Gastrocnemius medialis (tissue), 4 donors: ENCODE results near the gene TXLNA. TPM values are rescaled to one million over a fixed set of nuclear protein-coding genes. Genes with fewer than 3 reads are reported as not detected.

Experiments
- ATAC-seq, 2 donors: fragments of 150-250 bp; one replicate each; pipeline ENCODE4 v1.9.1; 2016
- DNase-seq, 2 donors: peaks; one replicate each; pipeline ENCODE4 v3.0.0-alpha.2; 2019
- H3K27ac ChIP-seq, 4 donors: fragments of 200-600 bp; sonication (generic); 1 replicate in 1 of 4; 2 replicates in 3 of 4; pipeline ENCODE4 v1.5.1; 2016 to 2018; ENCODE audit warnings: mild to moderate bottlenecking in 2 of 4, moderate library complexity in 1 of 4
- H3K27me3 ChIP-seq, 3 donors: fragments of 200-600 bp; sonication (generic) in 2 of 3; 1 replicate in 1 of 3; 2 replicates in 2 of 3; pipeline versions ENCODE4 v1.5.1 to v1.6.0; 2016 to 2019; ENCODE audit warnings: mild to moderate bottlenecking in 1 of 3, moderate library complexity in 1 of 3
- H3K36me3 ChIP-seq, 2 donors: fragments of 200-600 bp; sonication (generic) in 1 of 2; one replicate each; pipeline ENCODE4 v1.5.1; 2017 to 2018
- H3K4me1 ChIP-seq, 2 donors: fragments of 200-600 bp; sonication (generic) in 1 of 2; one replicate each; pipeline ENCODE4 v1.5.1; 2016 to 2017; ENCODE audit warnings: mild to moderate bottlenecking in 2 of 2
- H3K4me3 ChIP-seq, 4 donors: fragments of 200-600 bp; sonication (generic) in 3 of 4; 1 replicate in 1 of 4; 2 replicates in 3 of 4; pipeline ENCODE4 v1.5.1; 2016 to 2019; ENCODE audit warnings: mild to moderate bottlenecking in 2 of 4
- H3K9me3 ChIP-seq, 3 donors: fragments of 200-600 bp; sonication (generic) in 2 of 3; 1 replicate in 1 of 3; 2 replicates in 2 of 3; pipeline ENCODE4 v1.5.1; 2016 to 2019
- CTCF ChIP-seq, 5 experiments: fragments of 450-650 bp in 3 of 5; fragments of 200-600 bp in 2 of 5; sonication (generic) in 2 of 5; IDR thresholded peaks in 4 of 5; conservative IDR thresholded peaks in 1 of 5; 1 replicate in 4 of 5; 2 replicates in 1 of 5; pipeline ENCODE4 v1.5.1; 2016 to 2019; ENCODE audit warnings: antibody characterized with exemption in 5 of 5, mild to moderate bottlenecking in 3 of 5, moderate library complexity in 3 of 5
- POLR2A ChIP-seq, 2 donors: fragments of 450-650 bp; IDR thresholded peaks; one replicate each; pipeline ENCODE4 v1.6.1; 2017; ENCODE audit warnings: antibody characterized with exemption in 2 of 2, mild to moderate bottlenecking in 2 of 2, moderate library complexity in 2 of 2
- in situ Hi-C, 4 donors: fragments of 200-750 bp; cut with MboI; loops; one replicate each; pipeline versions ENCODE4 v1.15.0 to v1.8.0; 2017; ENCODE audit warnings: low sequenced_read_pairs in 4 of 4
- intact Hi-C: fragments of 100-400 bp; cut with DNase I; formaldehyde crosslinking; loops from one replicate; pipeline ENCODE4 v1.15.1; 2023; ENCODE audit warnings: low total_unique reads
- total RNA-seq, 4 donors: library from RNA; depleted of rRNA; stranded (reverse); fragments of >200 nt; gene quantifications; one replicate each; pipeline versions ENCODE4 v1.1.0 to v1.2.3, GENCODE V29; 2016

TXLNA gene
- total RNA-seq, 4 donors from 2014 or later: 15.7 to 21.0 (median 17.6) TPM

DNA sequence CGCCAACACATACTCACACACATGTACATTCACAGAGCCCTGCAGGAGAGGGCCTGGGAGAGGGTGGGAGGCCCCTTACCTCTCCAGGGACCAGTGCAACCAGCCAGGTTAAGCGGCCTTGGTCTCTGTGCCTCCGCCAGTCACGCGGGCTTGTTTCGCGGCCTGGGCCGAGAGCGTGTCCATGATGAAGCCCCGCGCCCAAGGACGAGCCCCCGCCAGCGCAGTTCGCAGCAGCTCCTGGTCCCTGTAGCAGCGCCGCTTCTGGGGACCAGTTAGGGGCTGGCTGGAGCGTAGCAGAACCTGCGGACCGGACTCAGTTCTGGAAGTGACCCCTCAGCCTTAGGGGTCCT, 60.3 kb downstream of the TXLNA start:
- peak overlapping the region; percentile 59 to 74 (median 71) for H3K27ac ChIP-seq
- ATAC-seq (no peak), DNase-seq (no peak)
- no peaks in the 10 kb centered on the region for H3K27me3 ChIP-seq
- H3K4me1 ChIP-seq: peaks cover 8 to 10% of the 10 kb centered on the region in 2 donors
- H3K4me3 ChIP-seq: peak overlapping the region; percentile 62 to 74 (median 64)
- intact Hi-C loops: loop anchor here (2.0 to 5.0 kb wide), 4 partner anchors 17 to 167 kb away; partner anchors contain the start of genes EIF3I, HDAC1, KPNA6 and TMEM234
- H3K36me3 ChIP-seq: no peaks in the 10 kb centered on the region
- in situ Hi-C loops: no loop called here
- TF ChIP-seq POLR2A (IDR thresholded peaks at IDR 0.05) (no peak), CTCF (IDR thresholded peaks at IDR 0.05 in 4 of 5, conservative IDR thresholded peaks at IDR 0.05 in 1 of 5) (no peak)
- no peaks in the 10 kb centered on the region for H3K9me3 ChIP-seq

DNA sequence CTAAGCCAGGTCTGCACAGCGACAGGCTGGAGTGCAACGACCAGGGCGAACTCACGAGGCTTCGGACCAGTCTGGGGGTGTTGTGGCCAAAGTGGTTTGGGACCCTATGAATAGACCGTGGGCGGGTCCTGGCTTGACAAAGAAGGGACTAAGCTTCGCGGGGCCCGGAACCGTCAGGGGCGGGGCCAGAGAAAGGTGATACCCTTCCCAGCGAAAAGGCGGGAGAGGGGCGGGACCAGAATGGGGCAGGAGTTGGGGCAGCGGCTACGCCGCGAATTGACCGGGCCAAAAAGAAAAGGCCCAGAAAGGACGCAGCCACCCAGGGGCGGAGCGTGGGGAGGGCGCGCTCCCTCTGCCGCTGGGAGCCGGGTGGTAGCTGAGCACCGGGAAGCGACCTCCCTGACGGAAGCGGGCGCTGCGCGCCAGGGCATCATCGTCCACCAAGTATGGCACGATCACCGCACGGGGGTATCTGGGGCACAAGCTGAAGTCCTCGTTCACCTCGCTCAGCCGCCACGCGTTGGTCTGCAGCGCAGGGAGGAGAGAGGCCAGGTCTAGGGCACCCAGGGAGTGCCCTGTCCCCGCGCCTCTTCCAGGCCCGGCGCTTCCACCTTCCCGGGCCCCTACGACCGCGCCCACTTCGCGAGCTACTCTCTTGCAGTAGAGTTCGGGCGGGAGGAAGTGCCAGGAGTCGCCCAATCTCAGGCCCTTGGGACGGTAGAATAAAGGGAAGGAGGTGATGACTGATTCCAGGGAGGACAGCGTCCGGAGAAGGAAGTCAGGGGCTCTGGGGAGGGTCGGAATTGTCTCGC, 60.9 kb downstream of the TXLNA start:
- Histone ChIP-seq H3K4me1 (peaks cover 10 to 13% of the 10 kb centered on the region in 2 donors), H3K27me3 (no peaks in the 10 kb centered on the region), H3K4me3 (peak overlapping the region; percentile 62 to 74 (median 64)), H3K27ac (peak overlapping the region; percentile 59 to 74 (median 71)), H3K9me3 (no peaks in the 10 kb centered on the region), H3K36me3 (no peaks in the 10 kb centered on the region)
- DNase-seq (peak in 1 of 2 donors; percentile 39), ATAC-seq (peak; percentile 36 to 45)
- in situ Hi-C loops: no loop called here
- intact Hi-C loops: loop anchor here (2.0 to 5.0 kb wide), 4 partner anchors 18 to 168 kb away; partner anchors contain the start of genes EIF3I, HDAC1, KPNA6 and TMEM234
- peak; percentile 48 to 54 for TF ChIP-seq POLR2A (IDR thresholded peaks at IDR 0.05)
- peak in 2 of 5 experiments; percentile 24 to 35 for TF ChIP-seq CTCF (IDR thresholded peaks at IDR 0.05 in 4 of 5, conservative IDR thresholded peaks at IDR 0.05 in 1 of 5)

DNA sequence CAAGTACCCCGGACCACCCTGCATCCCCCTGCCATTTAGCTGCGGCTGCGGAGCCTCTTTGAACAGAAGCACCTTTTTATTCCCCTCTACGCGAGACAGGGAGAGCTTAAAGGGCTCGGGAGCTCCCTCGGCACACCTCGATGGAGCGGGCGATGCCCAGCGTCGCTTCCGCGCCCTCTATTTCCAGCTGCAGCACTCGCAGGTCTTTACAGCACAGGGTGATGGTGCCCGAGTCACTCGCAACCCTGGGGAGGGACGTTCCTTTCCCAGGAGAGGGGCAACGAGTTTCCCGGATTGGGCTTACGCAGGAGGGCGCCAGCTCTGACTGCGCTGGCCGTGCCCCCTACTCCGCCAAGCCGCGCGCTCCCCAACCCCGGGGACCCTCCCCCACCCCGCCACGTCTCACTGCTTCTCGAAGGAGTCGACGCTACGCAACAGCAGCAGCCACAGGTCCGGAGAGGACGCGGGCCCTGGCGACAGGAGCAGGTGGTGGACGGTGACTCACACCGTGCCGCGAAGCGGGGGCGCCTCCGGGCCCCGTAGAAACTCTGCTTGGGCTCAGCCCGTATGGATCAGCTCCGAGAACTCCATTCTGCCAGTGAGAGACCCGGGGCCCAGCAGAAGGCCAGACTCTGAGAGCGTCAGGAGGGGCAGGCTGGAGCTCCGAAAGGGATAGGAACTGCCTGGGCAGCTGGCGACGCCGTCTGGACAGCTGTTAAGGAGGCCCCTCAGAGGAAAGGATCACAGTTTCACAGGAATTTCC, 61.7 kb downstream of the TXLNA start:
- Histone ChIP-seq H3K4me1 (peaks cover 11 to 20% of the 10 kb centered on the region in 2 donors), H3K4me3 (peak overlapping the region; percentile 62 to 74 (median 64)), H3K27ac (peak overlapping the region; percentile 59 to 74 (median 71)), H3K27me3 (no peaks in the 10 kb centered on the region), H3K36me3 (no peaks in the 10 kb centered on the region), H3K9me3 (no peaks in the 10 kb centered on the region)
- TF ChIP-seq CTCF (IDR thresholded peaks at IDR 0.05 in 4 of 5, conservative IDR thresholded peaks at IDR 0.05 in 1 of 5): no peak
- peak; percentile 21 to 32 for TF ChIP-seq POLR2A (IDR thresholded peaks at IDR 0.05)
- DNase-seq (peak in 1 of 2 donors; percentile 64), ATAC-seq (peak; percentile 82)
- intact Hi-C loops (loop anchor here (2.0 to 5.0 kb wide), 4 partner anchors 18 to 168 kb away; partner anchors contain the start of genes EIF3I, HDAC1, KPNA6 and TMEM234), in situ Hi-C loops (no loop called here)

DNA sequence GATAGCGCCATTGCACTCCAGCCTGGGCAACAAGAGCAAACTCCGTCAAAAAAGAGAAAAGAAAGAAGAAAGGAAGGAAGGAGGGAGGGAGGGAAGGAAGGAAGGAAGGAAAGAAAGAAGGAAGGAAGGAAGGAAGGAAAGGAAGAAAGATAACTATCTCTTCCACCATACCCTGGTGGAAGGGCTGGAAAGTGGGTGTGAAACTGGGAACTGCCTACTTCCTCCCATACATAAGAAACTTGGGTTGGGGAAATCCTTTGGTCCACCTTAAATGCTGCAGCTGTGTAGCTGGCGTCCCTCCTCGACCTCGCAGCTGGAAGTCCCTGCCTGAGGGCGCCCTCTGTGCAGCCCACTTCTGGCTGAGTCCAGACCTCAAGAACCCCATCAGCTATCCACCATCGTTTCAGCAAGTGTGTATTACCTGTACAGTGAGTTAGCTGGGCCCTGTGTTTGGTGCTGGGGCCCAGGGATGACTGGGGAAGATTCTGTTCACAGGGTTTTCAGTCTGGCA, 62.9 kb downstream of the TXLNA start:
- Histone ChIP-seq H3K9me3 (no peaks in the 10 kb centered on the region), H3K4me3 (no peak overlapping the region), H3K27ac (peak overlapping the region in 3 of 4 donors; percentile 71 to 74 (median 71)), H3K4me1 (peaks cover 23 to 27% of the 10 kb centered on the region in 2 donors), H3K27me3 (no peaks in the 10 kb centered on the region), H3K36me3 (no peaks in the 10 kb centered on the region)
- in situ Hi-C loops (no loop called here), intact Hi-C loops (loop anchor here (5.0 kb wide), 2 partner anchors 50 to 135 kb away; partner anchors contain the start of genes HDAC1 and KPNA6)
- ATAC-seq (no peak), DNase-seq (no peak)
- TF ChIP-seq CTCF (IDR thresholded peaks at IDR 0.05 in 4 of 5, conservative IDR thresholded peaks at IDR 0.05 in 1 of 5) (no peak), POLR2A (IDR thresholded peaks at IDR 0.05) (no peak)
